Loucy (cell line): ENCODE results near the gene KLHL25.

ENCODE experiments used
- H2AFZ ChIP-seq: fragments of 200-600 bp; sonication (generic); 2 replicates; pipeline ENCODE4 v1.6.0; 2016; ENCODE audit warnings: antibody characterized with exemption, mild to moderate bottlenecking, low read length, moderate library complexity
- H3F3A ChIP-seq: fragments of 200-600 bp; 2 replicates; pipeline ENCODE4 v1.6.0; 2016; ENCODE audit warnings: antibody characterized with exemption, low read depth, mild to moderate bottlenecking
- H3K27me3 ChIP-seq: fragments of 200-600 bp; sonication (generic); 2 replicates; pipeline ENCODE4 v1.6.1; 2014; ENCODE audit warnings: low read length, mild to moderate bottlenecking; ENCODE audit not compliant: insufficient read depth, poor library complexity, severe bottlenecking
- H3K36me3 ChIP-seq: fragments of 200-600 bp; sonication (generic); 2 replicates; pipeline ENCODE4 v1.6.1; 2016; ENCODE audit warnings: low read length; ENCODE audit not compliant: insufficient read depth
- H3K4me1 ChIP-seq: fragments of 200-600 bp; sonication (generic); 2 replicates; pipeline ENCODE4 v1.5.1; 2014; ENCODE audit warnings: low read length, mild to moderate bottlenecking; ENCODE audit not compliant: insufficient read depth, poor library complexity, severe bottlenecking
- H3K4me2 ChIP-seq: fragments of 200-600 bp; sonication (generic); 2 replicates; pipeline ENCODE4 v1.6.0; 2014; ENCODE audit warnings: antibody characterized with exemption, low read length, low read depth, mild to moderate bottlenecking; ENCODE audit not compliant: poor library complexity, severe bottlenecking
- H3K4me3 ChIP-seq: fragments of 200-600 bp; sonication (generic); 2 replicates; pipeline ENCODE4 v1.5.1; 2014; ENCODE audit warnings: low read length, mild to moderate bottlenecking, mixed read lengths; ENCODE audit not compliant: poor library complexity, severe bottlenecking
- H3K79me2 ChIP-seq: fragments of 200-600 bp; sonication (generic); 2 replicates; pipeline ENCODE4 v1.6.1; 2014; ENCODE audit warnings: low read length; ENCODE audit not compliant: insufficient read depth
- H3K9ac ChIP-seq: fragments of 200-600 bp; sonication (generic); 2 replicates; pipeline ENCODE4 v1.6.0; 2014; ENCODE audit warnings: mild to moderate bottlenecking, low read depth, low read length, moderate library complexity; ENCODE audit not compliant: poor library complexity, severe bottlenecking
- H3K9me2 ChIP-seq: fragments of 200-600 bp; sonication (generic); replicated peaks from 2 replicates; pipeline ENCODE4 v1.6.1; 2016; ENCODE audit warnings: low read depth, low read length, mixed read lengths
- H3K9me3 ChIP-seq: fragments of 200-600 bp; sonication (generic); 2 replicates; pipeline ENCODE4 v1.6.1; 2014; ENCODE audit warnings: mild to moderate bottlenecking, antibody characterized with exemption, low read length, low read depth; ENCODE audit not compliant: insufficient read depth
- H4K20me1 ChIP-seq: fragments of 200-600 bp; sonication (generic); 2 replicates; pipeline ENCODE4 v1.6.0; 2014; ENCODE audit warnings: antibody characterized with exemption, low read length, mild to moderate bottlenecking; ENCODE audit not compliant: insufficient read depth, poor library complexity, severe bottlenecking
- EZH2phosphoT487 ChIP-seq: fragments of 200-600 bp; IDR thresholded peaks from 2 replicates; pipeline ENCODE4 v1.6.1; 2018; ENCODE audit warnings: antibody characterized with exemption, mild to moderate bottlenecking, moderate library complexity, borderline replicate concordance
- TF ChIP-seq, protein P1 (sequence below): fragments of 200-600 bp; sonication (generic); conservative IDR thresholded peaks from 2 replicates; pipeline ENCODE4 v1.5.1; 2014; ENCODE audit warnings: mild to moderate bottlenecking, antibody characterized with exemption, low read length

Gene KLHL25

DNA sequence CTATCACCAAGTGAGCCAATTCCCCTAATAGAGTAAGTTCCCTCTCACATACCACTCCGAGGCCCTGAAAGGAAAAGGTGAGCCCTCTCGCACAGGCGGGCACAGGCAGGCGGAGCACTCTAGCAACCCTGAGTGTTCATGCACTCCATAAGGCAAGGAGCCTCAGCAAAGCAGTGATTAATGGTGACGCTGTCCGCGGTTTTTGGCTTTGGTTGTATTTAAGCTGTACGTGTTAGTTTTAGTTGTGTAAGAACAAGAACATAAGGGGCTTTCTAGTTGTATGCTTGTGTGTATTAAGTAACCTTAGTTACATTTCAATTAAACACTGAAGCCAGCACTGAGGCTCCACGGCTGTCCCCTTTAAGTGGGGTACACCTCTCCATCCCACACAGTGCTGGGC lies 33.1 kb downstream of the KLHL25 start:
- Histone ChIP-seq H3K27me3 (no peaks in the 10 kb centered on the region), H3K9me2 (no peaks in the 10 kb centered on the region), H3K4me2 (no peak overlapping the region), H3K9ac (no peak overlapping the region), H3K9me3 (no peaks in the 10 kb centered on the region), H2AFZ (no peak overlapping the region), H3K36me3 (peaks cover 11% of the 10 kb centered on the region; the same call in 1 of the 2 replicates), H3F3A (no peaks in the 10 kb centered on the region), H3K4me1 (no peaks in the 10 kb centered on the region), H4K20me1 (no peaks in the 10 kb centered on the region), H3K79me2 (no peaks in the 10 kb centered on the region), H3K4me3 (no peak overlapping the region)
- TF ChIP-seq, protein P1, sequence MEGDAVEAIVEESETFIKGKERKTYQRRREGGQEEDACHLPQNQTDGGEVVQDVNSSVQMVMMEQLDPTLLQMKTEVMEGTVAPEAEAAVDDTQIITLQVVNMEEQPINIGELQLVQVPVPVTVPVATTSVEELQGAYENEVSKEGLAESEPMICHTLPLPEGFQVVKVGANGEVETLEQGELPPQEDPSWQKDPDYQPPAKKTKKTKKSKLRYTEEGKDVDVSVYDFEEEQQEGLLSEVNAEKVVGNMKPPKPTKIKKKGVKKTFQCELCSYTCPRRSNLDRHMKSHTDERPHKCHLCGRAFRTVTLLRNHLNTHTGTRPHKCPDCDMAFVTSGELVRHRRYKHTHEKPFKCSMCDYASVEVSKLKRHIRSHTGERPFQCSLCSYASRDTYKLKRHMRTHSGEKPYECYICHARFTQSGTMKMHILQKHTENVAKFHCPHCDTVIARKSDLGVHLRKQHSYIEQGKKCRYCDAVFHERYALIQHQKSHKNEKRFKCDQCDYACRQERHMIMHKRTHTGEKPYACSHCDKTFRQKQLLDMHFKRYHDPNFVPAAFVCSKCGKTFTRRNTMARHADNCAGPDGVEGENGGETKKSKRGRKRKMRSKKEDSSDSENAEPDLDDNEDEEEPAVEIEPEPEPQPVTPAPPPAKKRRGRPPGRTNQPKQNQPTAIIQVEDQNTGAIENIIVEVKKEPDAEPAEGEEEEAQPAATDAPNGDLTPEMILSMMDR: no peak
- TF ChIP-seq EZH2phosphoT487: no peak

DNA sequence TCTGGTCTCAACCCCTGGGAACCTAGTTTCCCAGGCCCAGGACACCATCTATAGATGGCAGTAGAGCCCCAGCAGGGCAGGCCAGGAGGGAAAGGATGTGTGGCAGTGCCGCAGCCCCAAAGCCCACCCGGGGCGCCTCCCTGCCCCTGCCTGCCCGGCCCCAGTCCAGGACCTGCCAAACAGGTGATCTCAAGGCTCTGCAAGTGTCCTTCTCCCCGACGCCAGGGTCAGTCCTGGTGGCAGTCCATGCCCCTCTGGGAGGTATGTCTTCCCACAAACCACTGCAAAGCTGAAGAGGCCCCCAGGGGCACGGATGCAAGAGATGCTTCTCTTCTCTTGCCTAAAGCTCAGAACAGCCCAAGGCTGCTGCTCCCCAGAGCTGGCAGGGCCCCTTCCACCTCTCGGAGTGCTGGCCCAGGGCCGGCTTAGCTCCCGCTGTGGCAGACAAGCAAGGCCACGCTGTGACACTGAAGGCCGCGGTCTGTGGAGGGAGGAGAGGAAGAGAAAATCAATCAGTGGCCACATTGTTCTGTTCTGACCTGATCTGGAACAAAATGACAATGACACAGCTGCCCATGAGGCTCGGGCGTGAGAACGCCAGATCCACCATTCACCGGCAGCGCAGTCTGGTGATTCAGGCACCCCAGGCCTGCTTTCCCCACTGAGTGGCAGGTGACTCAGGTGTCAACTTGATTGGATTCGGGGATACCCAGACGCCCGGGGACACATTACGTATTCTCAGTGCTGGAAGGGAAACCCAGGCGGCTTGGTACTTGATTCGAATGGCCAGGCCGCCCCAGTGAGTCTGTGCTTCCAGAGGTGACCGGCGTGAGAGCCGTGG lies 34.0 kb downstream of the KLHL25 start:
- H3K4me3 ChIP-seq: no peak overlapping the region
- H4K20me1 ChIP-seq: no peaks in the 10 kb centered on the region
- no peak overlapping the region for H3K9ac ChIP-seq
- H3K9me3 ChIP-seq: no peaks in the 10 kb centered on the region
- H3K4me1 ChIP-seq: no peaks in the 10 kb centered on the region
- H3K4me2 ChIP-seq: no peak overlapping the region
- H3F3A ChIP-seq: no peaks in the 10 kb centered on the region
- H3K9me2 ChIP-seq: no peaks in the 10 kb centered on the region
- H3K27me3 ChIP-seq: no peaks in the 10 kb centered on the region
- peaks cover 11% of the 10 kb centered on the region; the same call in 1 of the 2 replicates for H3K36me3 ChIP-seq
- H3K79me2 ChIP-seq: no peaks in the 10 kb centered on the region
- no peak overlapping the region for H2AFZ ChIP-seq
- TF ChIP-seq EZH2phosphoT487: no peak
- TF ChIP-seq, protein P1: peak; percentile 28; the same call in 1 of the 2 replicates

DNA sequence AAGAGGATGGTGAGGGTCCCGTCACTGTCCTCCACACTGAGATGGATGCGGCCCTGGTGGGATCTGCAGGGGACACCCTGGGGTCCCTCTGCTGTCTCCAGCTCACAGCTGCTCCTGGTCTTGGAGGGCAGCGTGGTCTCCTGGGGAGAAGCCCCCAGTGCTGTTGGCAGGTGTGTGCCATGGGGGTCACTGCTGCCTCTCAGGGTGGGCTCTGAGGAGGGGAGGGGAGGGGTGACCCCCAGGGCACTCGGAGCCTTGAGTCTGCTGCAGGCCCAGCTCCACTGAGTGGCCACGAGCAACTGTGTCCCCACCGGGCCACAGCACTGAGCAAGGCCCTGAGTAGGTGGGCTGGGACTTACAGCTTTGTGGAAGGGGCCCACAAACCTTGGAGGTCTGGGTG lies 34.7 kb downstream of the KLHL25 start:
- no peak overlapping the region for H3K4me2 ChIP-seq
- no peaks in the 10 kb centered on the region for H3K27me3 ChIP-seq
- H3K9me3 ChIP-seq: no peaks in the 10 kb centered on the region
- no peak overlapping the region for H3K4me3 ChIP-seq
- H2AFZ ChIP-seq: no peak overlapping the region
- H3K9me2 ChIP-seq: no peaks in the 10 kb centered on the region
- no peak for TF ChIP-seq EZH2phosphoT487
- TF ChIP-seq, protein P1: no peak
- H3K4me1 ChIP-seq: no peaks in the 10 kb centered on the region
- H3K9ac ChIP-seq: no peak overlapping the region
- H3F3A ChIP-seq: no peaks in the 10 kb centered on the region
- no peaks in the 10 kb centered on the region for H4K20me1 ChIP-seq
- H3K36me3 ChIP-seq: peaks cover 11% of the 10 kb centered on the region; the same call in 1 of the 2 replicates
- H3K79me2 ChIP-seq: no peaks in the 10 kb centered on the region
